GM12878 (cell line): Measurements from ENCODE around the gene CD164L2. TPM values are rescaled to one million over a fixed set of nuclear protein-coding genes. Genes with fewer than 3 reads are reported as not detected.
A peak's percentile ranks its signal among the peaks of the same experiment; 100 is the strongest.

Experiments used
- ATAC-seq: fragments of 200-7000 bp; cut with Tn5 transposase; 3 replicates; pipeline ENCODE4 v1.9.1; 2020; ENCODE audit warnings: mild to moderate bottlenecking, moderate library complexity
- BruUV-seq: library from RNA; stranded (reverse); fragments of 400-500 nt; replicated peaks from 2 replicates; lab custom pipeline; 2021; lab: Mats Ljungman, UMichigan
- CTCF ChIA-PET: fragments of 300-600 bp; sonication (Branson Sonifier 250); formaldehyde crosslinking; extraction: SDS; loops from one replicate; lab custom pipeline; 2021; ENCODE audit warnings: inconsistent platforms; lab: Yijun Ruan, JAX
- POLR2A ChIA-PET: fragments of 350-600 bp; formaldehyde crosslinking; extraction: SDS; loops from one replicate; lab custom pipeline; 2021; ENCODE audit warnings: inconsistent platforms; lab: Charles Lee
- RAD21 ChIA-PET: fragments of 300-600 bp; sonication (Branson Sonifier 250); formaldehyde crosslinking; loops from one replicate; lab custom pipeline; 2023; ENCODE audit warnings: antibody characterized with exemption; ENCODE audit not compliant: unreplicated experiment; lab: Charles Lee
- SMC1A ChIA-PET: fragments of 300-600 bp; sonication (Branson Sonifier 250); formaldehyde crosslinking; loops from one replicate; lab custom pipeline; 2023; ENCODE audit not compliant: unreplicated experiment, uncharacterized antibody; lab: Charles Lee
- DNase-seq: peaks from one replicate; pipeline ENCODE4 v3.0.0-alpha.2; 2011; ENCODE audit warnings: low read depth, low spot score
- FAIRE-seq: peaks from 3 replicates; lab custom pipeline; 2011; peaks lifted over from hg19 to GRCh38; lab: Jason Lieb, UNC
- H2AFZ ChIP-seq: 2 replicates; pipeline ENCODE4 v1.6.0; 2011; ENCODE audit warnings: low read depth, low read length, control low read depth; ENCODE audit not compliant: control insufficient read depth
- H3K27ac ChIP-seq: 2 replicates; pipeline ENCODE4 v1.5.1; 2011; ENCODE audit warnings: control low read depth; ENCODE audit not compliant: control insufficient read depth, insufficient read depth
- H3K27me3 ChIP-seq, 2 experiments: replicated peaks in 1 of 2; 2 replicates each; pipeline versions ENCODE4 v1.6.0 to v1.6.1; 2011; ENCODE audit warnings: low read length in 1 of 2; ENCODE audit not compliant: control insufficient read depth in 2 of 2, insufficient read depth in 2 of 2
- H3K36me3 ChIP-seq, 2 experiments: 2 replicates each; pipeline ENCODE4 v1.5.1; 2011; ENCODE audit warnings: low read length in 1 of 2; ENCODE audit not compliant: control insufficient read depth in 2 of 2, insufficient read depth in 2 of 2
- H3K4me1 ChIP-seq: 2 replicates; pipeline ENCODE4 v1.6.1; 2011; ENCODE audit warnings: mild to moderate bottlenecking, low read length, moderate library complexity, mixed read lengths; ENCODE audit not compliant: control insufficient read depth, insufficient read depth
- H3K4me2 ChIP-seq: 2 replicates; pipeline ENCODE4 v1.6.0; 2011; ENCODE audit warnings: control low read depth; ENCODE audit not compliant: control insufficient read depth, insufficient read depth
- H3K4me3 ChIP-seq: fragments of 200-600 bp; sonication (generic); 2 replicates; pipeline ENCODE4 v1.5.1; 2016
- H3K79me2 ChIP-seq: 2 replicates; pipeline ENCODE4 v1.6.0; 2011; ENCODE audit warnings: low read length; ENCODE audit not compliant: control insufficient read depth, insufficient read depth
- H3K9ac ChIP-seq: 2 replicates; pipeline ENCODE4 v1.8.0; 2011; ENCODE audit warnings: low read length, control low read depth, mixed read lengths; ENCODE audit not compliant: control insufficient read depth, insufficient read depth
- H3K9me3 ChIP-seq: replicated peaks from 3 replicates; pipeline ENCODE4 v1.5.1; 2011; ENCODE audit warnings: mild to moderate bottlenecking, low read length; ENCODE audit not compliant: control insufficient read depth, insufficient read depth
- H4K20me1 ChIP-seq: 2 replicates; pipeline ENCODE4 v1.6.0; 2011; ENCODE audit not compliant: control insufficient read depth, insufficient read depth
- EED ChIP-seq: sonication (generic); IDR thresholded peaks from 2 replicates; pipeline ENCODE4 v1.6.1; 2016; ENCODE audit warnings: antibody characterized with exemption, low read depth
- HSF1 ChIP-seq: fragments of 150-350 bp; IDR thresholded peaks from 2 replicates; pipeline ENCODE4 v1.6.1; 2014; ENCODE audit warnings: mild to moderate bottlenecking, low read depth, low read length
- IKZF1 ChIP-seq: fragments of 450-650 bp; conservative IDR thresholded peaks from 2 replicates; pipeline ENCODE4 v1.6.1; 2017; ENCODE audit warnings: antibody characterized with exemption, mild to moderate bottlenecking
- IRF4 ChIP-seq: IDR thresholded peaks from 2 replicates; pipeline ENCODE4 v1.6.1; 2011; ENCODE audit warnings: low read depth, low read length
- JUND ChIP-seq: IDR thresholded peaks from 2 replicates; pipeline ENCODE4 v1.6.1; 2012; ENCODE audit warnings: low read depth, mild to moderate bottlenecking, low read length, improper control_type of control experiment, moderate library complexity
- KLF5 ChIP-seq: fragments of 450-650 bp; IDR thresholded peaks from 2 replicates; pipeline ENCODE4 v1.6.1; 2014; ENCODE audit warnings: mild to moderate bottlenecking; ENCODE audit not compliant: partially characterized antibody
- NR2C1 ChIP-seq: fragments of 450-650 bp; IDR thresholded peaks from 2 replicates; pipeline ENCODE4 v1.6.1; 2017; ENCODE audit warnings: antibody characterized with exemption, mild to moderate bottlenecking, moderate library complexity
- NRF1 ChIP-seq: conservative IDR thresholded peaks from 2 replicates; pipeline ENCODE4 v1.6.1; 2011; ENCODE audit warnings: mild to moderate bottlenecking, low read depth, low read length, improper control_type of control experiment
- POLR2AphosphoS5 ChIP-seq: IDR thresholded peaks from 2 replicates; pipeline ENCODE4 v1.6.1; 2011; ENCODE audit warnings: mild to moderate bottlenecking, low read length, inconsistent platforms
- RAD51 ChIP-seq: fragments of 450-650 bp; IDR thresholded peaks from 2 replicates; pipeline ENCODE4 v1.6.1; 2016; ENCODE audit warnings: moderate library complexity, mild to moderate bottlenecking, inconsistent platforms
- SREBF2 ChIP-seq: IDR thresholded peaks from 2 replicates; pipeline ENCODE4 v1.6.1; 2012; ENCODE audit warnings: mild to moderate bottlenecking, low read length
- YY1 ChIP-seq: IDR thresholded peaks from 2 replicates; pipeline ENCODE4 v1.6.1; 2011; ENCODE audit warnings: low read depth, mild to moderate bottlenecking, low read length
- WGBS: methylation state at CpG from one replicate; pipeline ENCODE4 v1.1.6; 2016; ENCODE audit warnings: low lambda C conversion rate; ENCODE audit not compliant: insufficient replicate concordance, insufficient coverage; ENCODE audit errors: missing lambda C conversion rate; 5-methylcytosine and 5-hydroxymethylcytosine counted together
- in situ Hi-C: fragments of 300-500 bp; cut with MboI; formaldehyde crosslinking; loops from 9 replicates; pipeline ENCODE4 v1.14.3; 2018; ENCODE audit warnings: mixed read lengths
- intact Hi-C: fragments of 100-400 bp; cut with micrococcal nuclease; formaldehyde crosslinking; loops from one replicate; pipeline ENCODE4 v1.14.2; 2022; ENCODE audit not compliant: unreplicated experiment
- polyA plus RNA-seq, 11 experiments: library from polyadenylated mRNA; depleted of rRNA in 4 of 11; unstranded in 6 of 11; stranded (reverse) in 5 of 11; fragments of >200 nt; fragmentation: Nextera tagmentation in 4 of 11; fragmentation: Illumina TruSeq in 1 of 11; extraction: Ambion mirVana in 4 of 11; extraction: Trizol in 1 of 11; gene quantifications; 1 replicate in 1 of 11; 2 replicates in 10 of 11; pipeline versions ENCODE4 v1.2.1 to v1.2.3, GENCODE V29; 2011 to 2016; ENCODE audit warnings: inconsistent platforms in 2 of 11, missing spikeins in 2 of 11, low read depth in 1 of 11
- total RNA-seq, 4 experiments: library from RNA; depleted of rRNA in 3 of 4; stranded (reverse); fragments of >200 nt in 3 of 4; fragmentation: Illumina TruSeq in 1 of 4; extraction: Trizol in 1 of 4; gene quantifications; 2 replicates each; pipeline versions ENCODE4 v1.2.1 to v1.2.3, GENCODE V29; 2013 to 2021
- TF ChIP-seq, protein P1 (sequence below): IDR thresholded peaks from 2 replicates; pipeline ENCODE4 v1.6.1; 2011; ENCODE audit warnings: borderline replicate concordance, low read depth, mild to moderate bottlenecking, moderate library complexity, mixed read lengths, low read length; ENCODE audit not compliant: insufficient read depth; ENCODE audit errors: extremely low read length

CD164L2 gene
- total and polyA plus RNA-seq, 10 of the 15 experiments (the other 5 are each of a cell fraction or from before 2014, with no cell fraction given) = not detected

GRCh38 chr1:27361044-27361402 is 22.1 kb downstream of the CD164L2 start:
- in situ Hi-C loops = no loop called here
- no TSS peak for BruUV-seq
- H3K9ac ChIP-seq = no peak overlapping the region
- TF ChIP-seq HSF1 (no peak), JUND (no peak), NR2C1 (no peak), IKZF1 (no peak), IRF4 (no peak), RAD51 (no peak), EED (no peak), SREBF2 (no peak), NRF1 (no peak), POLR2AphosphoS5 (no peak), YY1 (no peak), KLF5 (no peak)
- TF ChIP-seq, protein P1, sequence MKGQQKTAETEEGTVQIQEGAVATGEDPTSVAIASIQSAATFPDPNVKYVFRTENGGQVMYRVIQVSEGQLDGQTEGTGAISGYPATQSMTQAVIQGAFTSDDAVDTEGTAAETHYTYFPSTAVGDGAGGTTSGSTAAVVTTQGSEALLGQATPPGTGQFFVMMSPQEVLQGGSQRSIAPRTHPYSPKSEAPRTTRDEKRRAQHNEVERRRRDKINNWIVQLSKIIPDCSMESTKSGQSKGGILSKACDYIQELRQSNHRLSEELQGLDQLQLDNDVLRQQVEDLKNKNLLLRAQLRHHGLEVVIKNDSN = no peak
- H4K20me1 ChIP-seq = no peaks in the 10 kb centered on the region
- DNase-seq = no peak
- CTCF ChIA-PET = interaction anchor here (2.4 kb wide), 1 partner anchor 10 kb away, joined by 5 read pairs; no protein-coding TSS in a partner anchor
- H3K27me3 ChIP-seq = no peaks in the 10 kb centered on the region; a peak in 1 of 4 replicates
- 0 out of 2 replicates have a peak overlapping the region, but pooled peaks have one; percentile 57 for H3K4me3 ChIP-seq
- 80% methylated on average over 21 of the region's 21 CpGs for WGBS
- POLR2A ChIA-PET = no interaction called here
- H3K4me1 ChIP-seq = peaks cover 18% of the 10 kb centered on the region
- H3K9me3 ChIP-seq = no peaks in the 10 kb centered on the region
- intact Hi-C loops = no loop called here
- H3K27ac ChIP-seq = no peak overlapping the region
- H2AFZ ChIP-seq = no peak overlapping the region
- no peak for ATAC-seq
- no peaks in the 10 kb centered on the region for H3K36me3 ChIP-seq
- no peak for FAIRE-seq
- peak overlapping the region; percentile 98; the same call in 1 of the 2 replicates for H3K4me2 ChIP-seq
- RAD21 ChIA-PET = interaction anchor here (0.9 kb wide), 1 partner anchor 9 kb away, joined by 3 read pairs; no protein-coding TSS in a partner anchor
- SMC1A ChIA-PET = no interaction called here
- no peaks in the 10 kb centered on the region for H3K79me2 ChIP-seq
